IPS-15b (cell line): Measurements from ENCODE around the gene PDIA5.

Experiments used
- H3K27me3 ChIP-seq: one replicate; pipeline ENCODE4 v1.6.1; 2013; ENCODE audit warnings: low read length; ENCODE audit not compliant: control insufficient read depth, insufficient read depth
- H3K36me3 ChIP-seq: one replicate; pipeline ENCODE4 v1.6.1; 2013; ENCODE audit warnings: low read length; ENCODE audit not compliant: control insufficient read depth, insufficient read depth
- H3K4me1 ChIP-seq: one replicate; pipeline ENCODE4 v1.6.1; 2013; ENCODE audit warnings: mild to moderate bottlenecking, low read length; ENCODE audit not compliant: control insufficient read depth, insufficient read depth
- H3K4me3 ChIP-seq: one replicate; pipeline ENCODE4 v1.5.1; 2013; ENCODE audit warnings: low read depth, low read length
- H3K9ac ChIP-seq: one replicate; pipeline ENCODE4 v1.6.1; 2013; ENCODE audit warnings: low read depth, mild to moderate bottlenecking, low read length
- H3K9me3 ChIP-seq: one replicate; pipeline ENCODE4 v1.6.1; 2013; ENCODE audit warnings: mild to moderate bottlenecking, low read length; ENCODE audit not compliant: control insufficient read depth, insufficient read depth

Gene PDIA5

DNA sequence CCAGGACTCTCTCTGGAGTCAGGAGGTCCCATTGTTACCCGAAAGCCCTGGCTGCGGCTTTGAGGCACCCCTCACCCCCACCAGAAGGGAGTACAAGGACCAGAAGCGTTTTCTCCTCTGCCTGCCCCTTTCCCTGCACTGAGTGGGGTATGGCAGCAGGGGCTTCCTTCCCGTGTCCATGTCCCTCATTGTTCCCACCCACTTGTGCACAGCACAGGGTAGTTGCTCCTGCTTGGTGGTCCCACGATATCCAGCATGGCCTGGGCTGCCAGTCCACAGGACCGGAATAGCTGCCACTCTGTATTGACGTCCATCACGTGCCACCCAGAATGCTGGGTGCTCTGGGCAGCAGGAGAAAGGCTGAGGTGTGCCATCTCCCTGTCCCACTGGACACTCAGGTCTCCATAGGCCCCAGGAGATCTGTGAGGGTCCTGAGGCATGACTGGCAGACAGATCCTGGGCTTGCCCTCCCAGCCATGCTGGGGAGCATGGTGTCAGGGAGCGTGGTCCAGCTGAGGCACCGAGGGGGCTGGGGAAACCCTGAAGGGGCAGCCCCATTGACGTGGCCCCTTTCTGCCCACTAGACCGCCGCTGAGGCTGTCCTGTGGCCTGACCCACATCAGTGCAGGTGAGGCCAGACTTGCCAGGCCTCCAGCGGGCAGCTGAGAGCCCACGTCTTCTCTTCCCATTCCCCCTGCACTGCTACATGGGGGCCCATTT lies 89.6 kb downstream of the PDIA5 start:
- Histone ChIP-seq H3K36me3 (peaks cover 36% of the 10 kb centered on the region), H3K27me3 (no peaks in the 10 kb centered on the region), H3K9ac (no peak overlapping the region), H3K4me3 (no peak overlapping the region), H3K4me1 (no peaks in the 10 kb centered on the region), H3K9me3 (no peaks in the 10 kb centered on the region)

GRCh38 chr3:123157209-123157597 lies 90.4 kb downstream of the PDIA5 start:
- Histone ChIP-seq H3K27me3 (no peaks in the 10 kb centered on the region), H3K4me1 (no peaks in the 10 kb centered on the region), H3K9me3 (no peaks in the 10 kb centered on the region), H3K9ac (no peak overlapping the region), H3K36me3 (peaks cover 40% of the 10 kb centered on the region), H3K4me3 (no peak overlapping the region)

DNA sequence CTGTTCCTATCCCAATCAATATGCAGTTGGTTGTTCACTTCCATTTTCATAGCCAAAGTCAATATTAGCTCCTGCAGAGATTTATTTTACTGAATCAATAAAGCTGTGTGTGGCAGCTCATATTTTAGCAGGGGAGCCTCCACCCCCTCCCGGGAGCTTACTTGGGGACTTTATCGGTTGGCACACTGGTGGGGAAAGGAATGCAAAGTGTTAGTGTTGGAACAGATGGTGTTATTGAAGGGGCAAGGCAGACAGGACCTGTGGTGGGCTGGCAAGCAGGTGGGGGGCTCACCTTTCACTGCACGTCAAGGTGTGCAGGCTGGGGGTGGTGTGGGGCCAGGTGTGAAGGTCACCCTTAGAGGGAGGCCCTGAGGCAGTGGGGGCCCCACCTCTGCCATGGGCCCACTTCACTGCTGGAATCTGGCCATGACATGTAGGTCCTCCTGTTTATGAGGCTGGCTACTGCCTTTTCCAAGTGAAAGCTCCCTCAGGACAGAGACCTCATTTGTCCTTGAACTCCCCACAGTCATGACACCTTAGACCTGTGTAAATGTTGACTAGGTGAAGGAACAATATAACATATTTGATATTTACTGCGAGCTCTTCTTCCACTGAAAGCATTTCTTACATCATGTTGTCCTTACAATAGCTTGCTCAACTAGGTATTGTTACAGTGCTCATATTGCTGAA lies 90.9 kb downstream of the PDIA5 start:
- H3K27me3 ChIP-seq, result no peaks in the 10 kb centered on the region
- no peaks in the 10 kb centered on the region for H3K9me3 ChIP-seq
- H3K9ac ChIP-seq, result no peak overlapping the region
- peaks cover 40% of the 10 kb centered on the region for H3K36me3 ChIP-seq
- no peaks in the 10 kb centered on the region for H3K4me1 ChIP-seq
- H3K4me3 ChIP-seq, result no peak overlapping the region

GRCh38 chr3:123158330-123158729 lies 91.5 kb downstream of the PDIA5 start:
- no peaks in the 10 kb centered on the region for H3K4me1 ChIP-seq
- no peaks in the 10 kb centered on the region for H3K27me3 ChIP-seq
- H3K9ac ChIP-seq, result no peak overlapping the region
- H3K4me3 ChIP-seq, result no peak overlapping the region
- H3K36me3 ChIP-seq, result peaks cover 45% of the 10 kb centered on the region
- no peaks in the 10 kb centered on the region for H3K9me3 ChIP-seq

GRCh38 chr3:123158899-123159390 lies 92.1 kb downstream of the PDIA5 start:
- Histone ChIP-seq H3K9ac (no peak overlapping the region), H3K27me3 (no peaks in the 10 kb centered on the region), H3K9me3 (no peaks in the 10 kb centered on the region), H3K36me3 (peaks cover 41% of the 10 kb centered on the region), H3K4me3 (no peak overlapping the region), H3K4me1 (no peaks in the 10 kb centered on the region)

GRCh38 chr3:123159926-123160635 lies 93.3 kb downstream of the PDIA5 start:
- H3K9me3 ChIP-seq, result no peaks in the 10 kb centered on the region
- no peak overlapping the region for H3K9ac ChIP-seq
- no peak overlapping the region for H3K4me3 ChIP-seq
- peaks cover 46% of the 10 kb centered on the region for H3K36me3 ChIP-seq
- no peaks in the 10 kb centered on the region for H3K27me3 ChIP-seq
- H3K4me1 ChIP-seq, result no peaks in the 10 kb centered on the region

DNA sequence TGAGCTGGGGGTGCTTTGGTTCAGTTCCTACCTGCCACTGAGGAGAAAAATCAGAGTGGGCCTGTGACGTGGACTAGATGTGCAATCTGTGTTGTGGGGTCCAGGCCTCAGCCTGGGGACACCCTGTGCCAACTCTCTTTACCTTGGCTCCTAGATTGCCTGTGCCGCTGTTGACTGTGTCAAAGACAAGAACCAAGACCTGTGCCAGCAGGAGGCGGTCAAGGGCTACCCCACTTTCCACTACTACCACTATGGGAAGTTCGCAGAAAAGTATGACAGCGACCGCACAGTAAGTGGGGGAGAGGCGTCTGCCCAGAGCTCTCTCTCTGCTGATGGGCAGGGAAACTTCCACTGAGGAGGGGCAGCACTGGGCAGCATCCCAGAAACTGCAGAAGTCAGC lies 94.3 kb downstream of the PDIA5 start:
- Histone ChIP-seq H3K36me3 (peaks cover 39% of the 10 kb centered on the region), H3K9me3 (no peaks in the 10 kb centered on the region), H3K4me3 (no peak overlapping the region), H3K9ac (no peak overlapping the region), H3K27me3 (no peaks in the 10 kb centered on the region), H3K4me1 (no peaks in the 10 kb centered on the region)

DNA sequence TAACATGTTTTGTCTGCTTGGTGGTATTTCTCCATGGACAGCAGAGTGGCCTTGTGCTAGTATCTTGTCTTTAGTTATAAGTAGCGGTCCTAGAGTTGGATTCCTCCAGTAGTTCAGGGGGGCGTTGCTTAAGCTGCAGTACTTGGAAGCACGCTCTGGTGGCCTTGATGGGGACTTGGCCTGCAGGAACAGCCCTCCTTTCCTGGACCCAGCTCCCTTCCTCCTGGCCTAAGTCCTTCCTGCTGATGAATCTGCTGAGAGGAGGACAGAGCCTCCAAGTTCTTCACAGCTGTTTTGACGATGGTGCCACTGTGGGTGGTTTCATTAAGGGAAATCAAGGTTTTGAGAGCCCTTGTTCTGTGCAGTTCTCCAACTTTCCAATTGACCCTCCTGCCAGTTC lies 96.3 kb downstream of the PDIA5 start:
- Histone ChIP-seq H3K4me3 (no peak overlapping the region), H3K36me3 (peaks cover 28% of the 10 kb centered on the region), H3K4me1 (no peaks in the 10 kb centered on the region), H3K9me3 (no peaks in the 10 kb centered on the region), H3K9ac (no peak overlapping the region), H3K27me3 (no peaks in the 10 kb centered on the region)

DNA sequence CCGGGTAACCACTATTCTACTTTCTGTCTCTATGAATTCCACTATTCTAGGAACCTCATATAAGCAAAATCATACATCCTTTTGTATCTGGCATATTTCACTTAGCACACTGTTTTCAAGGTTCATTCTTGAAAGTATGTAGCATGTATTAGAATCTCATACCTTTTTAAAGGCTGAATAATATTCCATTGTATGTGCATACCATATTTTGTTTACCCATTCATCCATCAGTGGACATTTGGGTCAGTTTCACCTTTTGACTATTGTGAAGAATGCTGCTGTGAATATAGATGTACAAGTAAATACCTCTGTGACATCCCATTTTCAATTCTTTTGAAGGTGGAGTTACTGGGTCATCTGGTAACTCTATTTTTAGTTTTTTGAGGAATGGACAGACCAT lies 98.3 kb downstream of the PDIA5 start:
- no peak overlapping the region for H3K4me3 ChIP-seq
- H3K36me3 ChIP-seq, result peaks cover 24% of the 10 kb centered on the region
- H3K27me3 ChIP-seq, result no peaks in the 10 kb centered on the region
- H3K9ac ChIP-seq, result no peak overlapping the region
- no peaks in the 10 kb centered on the region for H3K9me3 ChIP-seq
- no peaks in the 10 kb centered on the region for H3K4me1 ChIP-seq

GRCh38 chr3:123167686-123168085 lies 100.9 kb downstream of the PDIA5 start:
- Histone ChIP-seq H3K9me3 (no peaks in the 10 kb centered on the region), H3K4me1 (no peaks in the 10 kb centered on the region), H3K27me3 (no peaks in the 10 kb centered on the region), H3K4me3 (no peak overlapping the region), H3K9ac (no peak overlapping the region), H3K36me3 (peaks cover 17% of the 10 kb centered on the region)

GRCh38 chr3:123168122-123168521 lies 101.3 kb downstream of the PDIA5 start:
- Histone ChIP-seq H3K27me3 (no peaks in the 10 kb centered on the region), H3K36me3 (peaks cover 13% of the 10 kb centered on the region), H3K9me3 (no peaks in the 10 kb centered on the region), H3K9ac (no peak overlapping the region), H3K4me1 (no peaks in the 10 kb centered on the region), H3K4me3 (no peak overlapping the region)
